DOHH2 (cell line): ENCODE measurements around the gene BABAM2.
A peak's percentile ranks its signal among the peaks of the same experiment; 100 is the strongest.

Experiments used
- H3F3A ChIP-seq: fragments of 200-600 bp; sonication (generic), shearing (Covaris generic); 2 replicates; pipeline ENCODE4 v1.6.0; 2016; ENCODE audit warnings: antibody characterized with exemption, mild to moderate bottlenecking; ENCODE audit not compliant: control insufficient read depth, insufficient read depth
- H3K27ac ChIP-seq: fragments of 200-600 bp; sonication (generic); 2 replicates; pipeline ENCODE4 v1.5.1; 2014; ENCODE audit warnings: low read depth, mild to moderate bottlenecking, low read length, moderate library complexity
- H3K27me3 ChIP-seq: fragments of 200-600 bp; sonication (generic); 2 replicates; pipeline ENCODE4 v1.6.1; 2014; ENCODE audit warnings: mild to moderate bottlenecking, low read length, mixed read lengths; ENCODE audit not compliant: control insufficient read depth
- H3K36me3 ChIP-seq: fragments of 200-600 bp; sonication (generic); 2 replicates; pipeline ENCODE4 v1.6.1; 2014; ENCODE audit warnings: mild to moderate bottlenecking, low read length, moderate library complexity, mixed read lengths; ENCODE audit not compliant: control insufficient read depth
- H3K4me1 ChIP-seq: fragments of 200-600 bp; sonication (generic); 2 replicates; pipeline ENCODE4 v1.6.1; 2014; ENCODE audit warnings: mild to moderate bottlenecking, low read length, mixed read lengths; ENCODE audit not compliant: control insufficient read depth
- H3K4me2 ChIP-seq: fragments of 200-600 bp; sonication (generic); 2 replicates; pipeline ENCODE4 v1.6.0; 2014; ENCODE audit warnings: mild to moderate bottlenecking, low read length, moderate library complexity
- H3K4me3 ChIP-seq: fragments of 200-600 bp; sonication (generic); 2 replicates; pipeline ENCODE4 v1.5.1; 2014; ENCODE audit warnings: mild to moderate bottlenecking, low read length, mixed read lengths
- H3K79me2 ChIP-seq: fragments of 200-600 bp; sonication (generic); 2 replicates; pipeline ENCODE4 v1.6.1; 2014; ENCODE audit warnings: mild to moderate bottlenecking, low read length, mixed read lengths; ENCODE audit not compliant: control insufficient read depth
- H3K9me2 ChIP-seq: fragments of 200-600 bp; sonication (generic); replicated peaks from 2 replicates; pipeline ENCODE4 v1.6.1; 2014; ENCODE audit warnings: mild to moderate bottlenecking, low read length, mixed read lengths; ENCODE audit not compliant: control insufficient read depth
- H3K9me3 ChIP-seq: fragments of 200-600 bp; sonication (generic); 2 replicates; pipeline ENCODE4 v1.6.1; 2014; ENCODE audit warnings: antibody characterized with exemption, low read length, mixed read lengths; ENCODE audit not compliant: control insufficient read depth, insufficient read depth
- H4K20me1 ChIP-seq: fragments of 200-600 bp; sonication (generic); 2 replicates; pipeline ENCODE4 v1.6.0; 2014; ENCODE audit warnings: low read depth, mild to moderate bottlenecking, antibody characterized with exemption, low read length, moderate library complexity; ENCODE audit not compliant: control insufficient read depth, insufficient read depth
- EZH2phosphoT487 ChIP-seq: fragments of 200-600 bp; sonication (generic); IDR thresholded peaks from 2 replicates; pipeline ENCODE4 v1.6.1; 2017; ENCODE audit warnings: borderline replicate concordance, mild to moderate bottlenecking, antibody characterized with exemption, low read length, moderate library complexity, mixed read lengths
- TF ChIP-seq, protein P1 (sequence below): fragments of 200-600 bp; sonication (generic); IDR thresholded peaks from one replicate; pipeline ENCODE4 v1.5.1; 2014; ENCODE audit warnings: antibody characterized with exemption, mild to moderate bottlenecking, low read depth, low read length; ENCODE audit not compliant: poor library complexity, severe bottlenecking

BABAM2 gene

DNA sequence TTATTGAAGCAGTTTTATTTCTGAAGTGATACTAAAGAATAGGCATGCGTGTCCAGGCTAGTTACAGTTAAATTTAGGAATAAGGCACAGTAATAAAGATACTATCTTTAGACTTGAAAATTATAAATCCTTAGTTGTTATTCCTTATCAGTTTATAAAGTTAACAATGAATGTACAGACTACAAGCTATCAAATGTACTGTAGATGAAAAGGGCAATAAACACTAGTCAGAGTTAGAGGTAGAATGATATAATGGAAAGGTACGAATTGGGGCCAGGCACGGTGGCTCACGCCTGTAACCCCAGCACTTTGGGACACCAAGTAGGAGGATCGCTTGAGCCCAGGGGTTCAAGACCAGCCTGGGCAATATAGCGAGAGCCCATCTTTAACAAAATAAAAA lies 4.2 kb upstream of the BABAM2 start:
- H3F3A ChIP-seq, result peaks cover 3% of the 10 kb centered on the region; the same call in 1 of the 2 replicates
- no peaks in the 10 kb centered on the region for H4K20me1 ChIP-seq
- H3K9me2 ChIP-seq, result no peaks in the 10 kb centered on the region
- TF ChIP-seq, protein P1, sequence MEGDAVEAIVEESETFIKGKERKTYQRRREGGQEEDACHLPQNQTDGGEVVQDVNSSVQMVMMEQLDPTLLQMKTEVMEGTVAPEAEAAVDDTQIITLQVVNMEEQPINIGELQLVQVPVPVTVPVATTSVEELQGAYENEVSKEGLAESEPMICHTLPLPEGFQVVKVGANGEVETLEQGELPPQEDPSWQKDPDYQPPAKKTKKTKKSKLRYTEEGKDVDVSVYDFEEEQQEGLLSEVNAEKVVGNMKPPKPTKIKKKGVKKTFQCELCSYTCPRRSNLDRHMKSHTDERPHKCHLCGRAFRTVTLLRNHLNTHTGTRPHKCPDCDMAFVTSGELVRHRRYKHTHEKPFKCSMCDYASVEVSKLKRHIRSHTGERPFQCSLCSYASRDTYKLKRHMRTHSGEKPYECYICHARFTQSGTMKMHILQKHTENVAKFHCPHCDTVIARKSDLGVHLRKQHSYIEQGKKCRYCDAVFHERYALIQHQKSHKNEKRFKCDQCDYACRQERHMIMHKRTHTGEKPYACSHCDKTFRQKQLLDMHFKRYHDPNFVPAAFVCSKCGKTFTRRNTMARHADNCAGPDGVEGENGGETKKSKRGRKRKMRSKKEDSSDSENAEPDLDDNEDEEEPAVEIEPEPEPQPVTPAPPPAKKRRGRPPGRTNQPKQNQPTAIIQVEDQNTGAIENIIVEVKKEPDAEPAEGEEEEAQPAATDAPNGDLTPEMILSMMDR, result no peak
- no peak for TF ChIP-seq EZH2phosphoT487
- no peaks in the 10 kb centered on the region for H3K9me3 ChIP-seq
- no peak overlapping the region for H3K4me2 ChIP-seq
- H3K4me3 ChIP-seq, result no peak overlapping the region
- peaks cover 32% of the 10 kb centered on the region for H3K4me1 ChIP-seq
- no peak overlapping the region for H3K27ac ChIP-seq
- H3K36me3 ChIP-seq, result peaks cover 4% of the 10 kb centered on the region; the same call in 1 of the 2 replicates
- H3K79me2 ChIP-seq, result peaks cover 10% of the 10 kb centered on the region
- H3K27me3 ChIP-seq, result no peaks in the 10 kb centered on the region

DNA sequence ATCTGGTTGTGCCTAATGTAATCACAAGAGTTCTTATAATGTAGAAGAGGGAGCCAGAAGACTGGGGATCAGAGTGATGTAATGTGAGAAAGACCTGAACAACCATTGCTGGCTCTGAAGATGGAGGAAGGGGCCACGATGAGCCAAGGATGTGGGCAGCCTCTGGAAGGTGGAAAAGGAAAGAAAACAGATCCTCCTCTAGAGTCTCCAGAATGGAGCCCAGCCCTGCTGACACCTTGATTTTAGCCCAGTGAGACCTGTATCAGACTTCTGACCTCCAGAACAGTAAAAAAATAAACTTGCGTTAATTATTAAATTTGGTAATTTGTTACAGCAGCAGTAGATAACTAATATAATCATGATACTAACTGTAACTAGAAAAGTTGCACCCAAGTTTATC lies 3.4 kb upstream of the BABAM2 start:
- TF ChIP-seq, protein P1, result no peak
- no peak for TF ChIP-seq EZH2phosphoT487
- peaks cover 4% of the 10 kb centered on the region; the same call in 1 of the 2 replicates for H3K36me3 ChIP-seq
- no peaks in the 10 kb centered on the region for H3K9me2 ChIP-seq
- H3K27ac ChIP-seq, result no peak overlapping the region
- peaks cover 18% of the 10 kb centered on the region for H3K79me2 ChIP-seq
- no peaks in the 10 kb centered on the region for H4K20me1 ChIP-seq
- H3K4me2 ChIP-seq, result no peak overlapping the region
- peaks cover 40% of the 10 kb centered on the region for H3K4me1 ChIP-seq
- no peak overlapping the region for H3K4me3 ChIP-seq
- no peaks in the 10 kb centered on the region for H3K9me3 ChIP-seq
- no peaks in the 10 kb centered on the region for H3K27me3 ChIP-seq
- H3F3A ChIP-seq, result peaks cover 5% of the 10 kb centered on the region; the same call in 1 of the 2 replicates

DNA sequence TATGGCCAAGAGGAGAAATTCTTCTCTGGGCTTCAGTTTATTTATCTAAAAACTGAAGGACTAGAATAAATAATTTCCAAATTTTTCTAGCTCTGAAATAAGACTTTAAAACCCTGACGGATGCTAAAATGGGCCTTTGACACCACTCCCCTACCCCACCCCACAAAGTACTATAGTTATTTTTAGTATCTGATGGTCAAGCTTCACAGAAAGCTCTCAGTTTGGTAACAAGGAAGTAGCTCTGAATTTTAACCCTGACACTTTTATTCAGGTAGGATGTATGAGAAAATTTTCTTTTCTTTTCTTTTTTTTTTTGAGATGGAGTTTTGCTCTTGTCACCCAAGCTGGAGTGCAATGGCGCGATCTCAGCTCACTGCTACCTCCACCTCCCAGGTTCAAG lies 2.7 kb upstream of the BABAM2 start:
- no peaks in the 10 kb centered on the region for H3K9me3 ChIP-seq
- H3K27me3 ChIP-seq, result no peaks in the 10 kb centered on the region
- peaks cover 25% of the 10 kb centered on the region for H3K79me2 ChIP-seq
- H3K4me2 ChIP-seq, result peak overlapping the region; percentile 14; the same call in 1 of the 2 replicates
- peaks cover 5% of the 10 kb centered on the region; the same call in 1 of the 2 replicates for H3F3A ChIP-seq
- H3K9me2 ChIP-seq, result no peaks in the 10 kb centered on the region
- no peak overlapping the region for H3K4me3 ChIP-seq
- H3K27ac ChIP-seq, result no peak overlapping the region
- peaks cover 4% of the 10 kb centered on the region; the same call in 1 of the 2 replicates for H3K36me3 ChIP-seq
- TF ChIP-seq, protein P1, result no peak
- no peak for TF ChIP-seq EZH2phosphoT487
- H3K4me1 ChIP-seq, result peaks cover 47% of the 10 kb centered on the region
- H4K20me1 ChIP-seq, result no peaks in the 10 kb centered on the region

DNA sequence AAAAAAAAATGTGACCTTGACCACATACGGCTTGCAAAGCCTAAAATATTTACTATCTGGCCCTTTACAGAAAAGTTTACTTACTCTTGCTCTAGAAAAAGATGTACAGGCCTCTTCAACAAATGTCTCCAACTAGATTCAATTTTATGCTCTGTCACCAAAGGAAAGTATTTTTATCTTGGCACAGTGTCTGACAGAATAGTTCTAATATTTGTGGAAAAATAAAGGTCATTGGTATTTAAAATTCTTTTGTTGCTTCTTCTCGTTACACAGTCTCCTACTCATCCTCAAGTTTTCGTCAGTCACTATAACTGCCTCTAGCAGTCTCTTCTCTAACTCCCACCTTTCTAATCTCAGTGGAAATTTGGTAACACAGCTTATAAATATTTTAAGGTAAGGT lies 1.7 kb upstream of the BABAM2 start:
- no peaks in the 10 kb centered on the region for H3K9me3 ChIP-seq
- no peaks in the 10 kb centered on the region for H4K20me1 ChIP-seq
- no peaks in the 10 kb centered on the region for H3K27me3 ChIP-seq
- H3K9me2 ChIP-seq, result no peaks in the 10 kb centered on the region
- H3K27ac ChIP-seq, result no peak overlapping the region
- no peak for TF ChIP-seq EZH2phosphoT487
- TF ChIP-seq, protein P1, result no peak
- peak overlapping the region; percentile 81 for H3K4me2 ChIP-seq
- peak overlapping the region; percentile 93 for H3K4me3 ChIP-seq
- H3K79me2 ChIP-seq, result peaks cover 29% of the 10 kb centered on the region
- peaks cover 5% of the 10 kb centered on the region; the same call in 1 of the 2 replicates for H3F3A ChIP-seq
- H3K4me1 ChIP-seq, result peaks cover 53% of the 10 kb centered on the region
- H3K36me3 ChIP-seq, result peaks cover 4% of the 10 kb centered on the region; the same call in 1 of the 2 replicates
